ENCODE data around the gene KCNJ11. TPM values are rescaled to one million over a fixed set of nuclear protein-coding genes. Genes with fewer than 3 reads are reported as not detected.

Gene KCNJ11
- total RNA-seq, 2 donors from 2014 or later: 0.26 to 0.70 TPM

DNA sequence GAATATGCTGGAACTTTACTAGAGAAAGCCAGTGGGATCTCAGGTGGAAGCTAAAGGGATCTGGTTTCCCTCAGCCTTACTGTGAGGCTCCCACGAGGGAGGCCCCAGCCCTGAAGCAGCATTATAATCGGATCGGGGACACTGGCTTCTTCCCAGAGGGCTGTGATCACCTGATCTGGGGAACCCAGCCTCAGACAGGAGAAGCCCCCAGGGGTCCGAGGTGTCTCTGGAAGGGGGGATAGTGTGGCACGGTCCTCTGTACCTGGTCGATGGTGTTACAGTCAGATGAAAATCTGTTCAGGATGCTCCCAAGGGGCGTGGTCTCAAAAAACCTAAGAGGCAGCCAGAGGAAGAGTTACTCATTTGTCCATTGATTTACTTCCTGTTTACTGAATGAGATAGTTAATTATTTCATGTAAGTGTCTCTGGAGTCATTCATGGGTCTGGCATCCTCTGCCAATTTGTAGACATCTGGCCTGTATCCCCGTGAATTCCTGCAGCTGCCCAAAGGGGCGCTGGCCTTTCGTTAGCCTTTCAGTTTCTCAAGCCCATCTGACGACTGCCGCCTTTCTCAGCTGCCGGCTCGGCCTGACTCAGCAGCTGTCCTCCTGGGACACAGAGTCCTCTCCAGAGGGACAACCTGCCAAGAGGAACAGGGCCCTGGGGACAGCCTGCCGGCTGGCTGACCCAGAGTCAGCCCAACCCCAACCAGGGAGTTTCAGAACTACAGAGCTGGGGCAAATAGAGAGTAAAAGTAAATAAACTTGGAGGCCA lies 17.0 kb upstream of the KCNJ11 start:
- ATAC-seq (no peak), DNase-seq (no peak)
- no peaks in the 10 kb centered on the region for H3K9me3 ChIP-seq (ENCODE audit: control insufficient read depth, low read length, poor library complexity, severe bottlenecking)
- Mint-ChIP-seq H3K4me1 (no peaks in the 10 kb centered on the region), H3K27ac (no peak overlapping the region), H3K4me3 (no peak overlapping the region), H3K27me3 (no peaks in the 10 kb centered on the region), H3K36me3 (ENCODE audit: low read depth) (no peaks in the 10 kb centered on the region)

DNA sequence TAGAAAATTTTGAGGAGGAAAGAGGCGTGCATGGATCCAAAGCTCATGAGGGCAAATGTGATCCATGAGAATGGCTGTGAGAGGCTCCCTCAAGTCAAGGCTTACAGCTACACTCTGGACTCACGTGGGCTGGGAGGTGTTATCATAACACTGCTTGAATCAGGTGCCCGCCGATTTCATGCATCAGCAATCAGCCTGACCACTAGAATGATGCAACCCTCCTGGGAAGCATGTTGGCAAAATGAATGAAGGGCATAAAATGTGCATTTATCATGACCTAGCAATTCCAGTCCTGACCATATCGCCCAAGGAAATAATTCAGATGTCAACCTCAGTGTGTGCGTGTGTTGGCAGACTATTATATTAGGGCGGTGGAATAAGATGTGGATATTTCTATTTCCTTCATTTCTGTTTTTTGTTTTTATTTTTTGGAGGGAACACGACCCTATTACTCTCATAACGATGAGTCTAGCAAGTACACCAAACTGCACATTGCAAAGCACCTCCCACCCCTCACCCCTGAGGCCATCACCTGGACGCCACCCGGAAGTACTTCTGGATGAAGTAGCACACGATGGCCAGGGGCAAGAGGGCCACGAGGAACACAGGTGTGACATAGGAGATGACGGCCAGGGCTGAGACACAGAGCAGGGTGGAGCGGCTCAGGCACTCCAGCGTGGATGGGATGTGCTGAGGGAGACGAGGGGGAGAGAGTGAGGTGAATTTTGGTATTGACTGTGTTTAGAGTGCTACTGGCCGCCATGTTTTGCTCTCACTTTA lies 15.7 kb upstream of the KCNJ11 start:
- H3K27me3 Mint-ChIP-seq: peaks cover 6% of the 10 kb centered on the region
- no peaks in the 10 kb centered on the region for H3K36me3 Mint-ChIP-seq (ENCODE audit: low read depth)
- no peak overlapping the region for H3K27ac Mint-ChIP-seq
- no peaks in the 10 kb centered on the region for H3K9me3 ChIP-seq (ENCODE audit: control insufficient read depth, low read length, poor library complexity, severe bottlenecking)
- H3K4me1 Mint-ChIP-seq: peaks cover 2% of the 10 kb centered on the region
- DNase-seq (no peak), ATAC-seq (no peak)
- no peak overlapping the region for H3K4me3 Mint-ChIP-seq

DNA sequence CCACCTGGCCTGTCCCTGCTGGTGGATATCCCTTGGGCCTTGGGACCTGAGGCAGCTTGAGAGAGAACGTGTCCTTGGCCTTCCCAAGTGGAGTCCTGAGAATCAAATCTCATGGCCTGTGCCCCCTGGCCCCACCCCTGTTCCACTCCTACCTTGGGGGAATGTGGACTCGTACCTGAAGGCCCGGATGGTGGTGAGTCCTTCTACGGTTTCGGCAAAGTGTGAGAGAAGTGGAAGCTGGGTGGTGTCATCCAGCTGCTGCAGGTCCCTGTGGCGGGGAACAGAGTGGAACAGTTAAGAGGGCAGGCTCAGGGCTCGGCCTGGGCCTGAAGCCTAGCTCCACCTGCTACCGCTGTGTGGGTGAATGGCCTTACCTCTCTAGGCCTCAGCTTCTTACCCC lies 14.0 kb upstream of the KCNJ11 start:
- ATAC-seq: no peak
- no peaks in the 10 kb centered on the region for H3K9me3 ChIP-seq (ENCODE audit: control insufficient read depth, low read length, poor library complexity, severe bottlenecking)
- no peak overlapping the region for H3K4me3 Mint-ChIP-seq
- H3K27ac Mint-ChIP-seq: no peak overlapping the region
- DNase-seq: no peak
- H3K36me3 Mint-ChIP-seq (ENCODE audit: low read depth): no peaks in the 10 kb centered on the region
- peaks cover 11% of the 10 kb centered on the region for H3K27me3 Mint-ChIP-seq
- H3K4me1 Mint-ChIP-seq: peaks cover 2% of the 10 kb centered on the region

DNA sequence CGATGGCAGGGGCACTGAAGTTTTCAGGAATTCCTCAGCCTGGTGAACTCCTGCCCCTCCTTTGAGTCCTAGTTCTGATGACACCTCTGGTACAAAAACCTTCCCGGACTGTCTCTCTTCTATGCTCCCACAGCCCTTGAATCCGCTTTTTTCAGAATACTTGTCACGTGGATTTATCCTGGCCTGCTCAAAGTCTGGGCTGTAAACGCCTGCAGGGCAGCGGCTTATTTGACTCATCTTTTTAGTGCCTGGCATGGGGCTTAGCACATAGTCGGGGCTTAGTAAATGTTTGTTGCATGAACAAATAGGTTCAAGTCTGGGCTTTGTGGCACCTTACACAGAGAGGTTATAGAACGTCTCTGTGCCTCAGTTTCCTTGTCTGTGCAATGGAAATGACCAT lies 13.4 kb upstream of the KCNJ11 start:
- Mint-ChIP-seq H3K4me3 (no peak overlapping the region), H3K4me1 (peaks cover 2% of the 10 kb centered on the region), H3K27me3 (peaks cover 11% of the 10 kb centered on the region), H3K36me3 (ENCODE audit: low read depth) (no peaks in the 10 kb centered on the region), H3K27ac (no peak overlapping the region)
- DNase-seq (no peak), ATAC-seq (no peak)
- no peaks in the 10 kb centered on the region for H3K9me3 ChIP-seq (ENCODE audit: control insufficient read depth, low read length, poor library complexity, severe bottlenecking)

DNA sequence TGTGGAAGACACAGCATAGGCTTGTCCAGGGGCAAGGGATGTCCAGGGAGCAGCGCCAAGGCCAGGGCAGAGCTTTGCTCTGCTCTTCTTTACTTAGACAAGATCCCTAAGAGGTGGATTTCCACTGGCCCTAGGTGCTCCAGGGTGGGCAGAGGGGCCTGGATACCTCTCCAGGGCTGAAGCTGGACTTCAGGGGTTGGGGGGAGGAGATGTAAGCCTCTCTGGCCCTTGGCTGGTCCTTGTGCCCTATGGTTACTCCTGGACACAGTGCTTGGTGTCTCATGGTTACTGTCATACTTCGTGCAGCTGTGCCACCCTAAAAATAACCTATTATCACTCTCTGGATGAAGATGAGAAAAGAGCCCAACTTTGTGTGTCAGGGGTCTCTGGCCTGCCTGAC lies 12.9 kb upstream of the KCNJ11 start:
- Mint-ChIP-seq H3K27me3 (peaks cover 15% of the 10 kb centered on the region), H3K4me1 (peaks cover 3% of the 10 kb centered on the region), H3K27ac (no peak overlapping the region), H3K4me3 (no peak overlapping the region), H3K36me3 (ENCODE audit: low read depth) (no peaks in the 10 kb centered on the region)
- DNase-seq (no peak), ATAC-seq (no peak)
- H3K9me3 ChIP-seq (ENCODE audit: control insufficient read depth, low read length, poor library complexity, severe bottlenecking): no peaks in the 10 kb centered on the region

DNA sequence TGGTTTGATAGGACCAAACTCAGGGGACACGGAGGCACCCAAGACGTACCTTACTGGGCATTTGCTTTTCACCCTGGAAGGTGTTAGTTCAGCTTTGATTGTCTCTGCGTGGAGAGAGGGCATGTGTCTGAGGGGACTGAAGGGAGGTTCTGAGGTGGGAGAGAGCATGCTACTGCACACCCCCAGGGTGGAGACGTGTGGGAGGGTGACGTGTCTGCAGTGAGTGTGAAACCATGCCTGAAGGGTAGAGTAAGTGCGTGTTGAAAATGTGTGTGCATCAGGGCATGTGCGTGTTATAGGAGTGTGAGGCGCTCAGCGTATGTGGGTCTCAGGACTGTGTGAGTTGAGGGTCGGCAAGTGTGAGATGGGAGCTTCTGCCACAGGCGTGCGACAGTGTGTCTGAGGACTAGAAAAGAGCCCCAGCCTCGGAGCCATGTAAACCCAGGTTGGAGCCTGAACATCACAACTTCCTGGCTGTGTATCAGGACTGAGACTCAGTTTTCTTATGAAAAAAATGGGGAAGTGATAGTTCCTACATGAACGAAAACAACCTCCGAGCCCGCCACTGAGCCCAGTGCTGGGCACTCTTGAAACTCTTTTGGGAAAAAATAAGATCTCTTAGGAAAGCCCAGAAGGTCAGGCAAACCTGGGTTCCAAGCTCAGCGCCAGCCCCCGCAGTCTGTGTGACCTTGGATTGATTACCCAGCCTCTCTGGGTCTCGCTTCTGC lies 11.8 kb upstream of the KCNJ11 start:
- H3K4me3 Mint-ChIP-seq: no peak overlapping the region
- no peak overlapping the region for H3K27ac Mint-ChIP-seq
- ATAC-seq (no peak), DNase-seq (no peak)
- H3K9me3 ChIP-seq (ENCODE audit: control insufficient read depth, low read length, poor library complexity, severe bottlenecking): no peaks in the 10 kb centered on the region
- no peaks in the 10 kb centered on the region for H3K36me3 Mint-ChIP-seq (ENCODE audit: low read depth)
- peaks cover 19% of the 10 kb centered on the region for H3K27me3 Mint-ChIP-seq
- H3K4me1 Mint-ChIP-seq: peaks cover 5% of the 10 kb centered on the region

DNA sequence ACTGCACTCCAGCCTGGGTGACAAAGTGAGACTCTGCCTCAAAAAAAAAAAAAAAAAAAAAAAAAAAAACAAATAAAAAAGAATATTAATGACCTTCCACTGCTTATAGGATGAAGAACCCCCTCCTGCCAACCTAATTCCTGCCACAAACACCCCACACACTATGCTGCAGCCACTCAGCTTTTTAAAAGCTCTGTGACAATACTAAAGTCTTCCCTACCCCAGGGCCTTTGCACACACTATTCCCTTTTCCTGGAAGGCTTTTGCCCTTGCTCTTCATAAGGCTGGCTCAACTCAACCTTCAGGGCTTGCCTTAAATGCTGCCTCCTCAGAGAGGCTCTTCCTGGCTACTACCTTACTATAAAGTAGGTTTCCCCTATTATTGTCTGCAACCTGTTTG lies 10.8 kb upstream of the KCNJ11 start:
- Mint-ChIP-seq H3K27me3 (peaks cover 19% of the 10 kb centered on the region), H3K4me1 (peaks cover 5% of the 10 kb centered on the region), H3K27ac (no peak overlapping the region)

DNA sequence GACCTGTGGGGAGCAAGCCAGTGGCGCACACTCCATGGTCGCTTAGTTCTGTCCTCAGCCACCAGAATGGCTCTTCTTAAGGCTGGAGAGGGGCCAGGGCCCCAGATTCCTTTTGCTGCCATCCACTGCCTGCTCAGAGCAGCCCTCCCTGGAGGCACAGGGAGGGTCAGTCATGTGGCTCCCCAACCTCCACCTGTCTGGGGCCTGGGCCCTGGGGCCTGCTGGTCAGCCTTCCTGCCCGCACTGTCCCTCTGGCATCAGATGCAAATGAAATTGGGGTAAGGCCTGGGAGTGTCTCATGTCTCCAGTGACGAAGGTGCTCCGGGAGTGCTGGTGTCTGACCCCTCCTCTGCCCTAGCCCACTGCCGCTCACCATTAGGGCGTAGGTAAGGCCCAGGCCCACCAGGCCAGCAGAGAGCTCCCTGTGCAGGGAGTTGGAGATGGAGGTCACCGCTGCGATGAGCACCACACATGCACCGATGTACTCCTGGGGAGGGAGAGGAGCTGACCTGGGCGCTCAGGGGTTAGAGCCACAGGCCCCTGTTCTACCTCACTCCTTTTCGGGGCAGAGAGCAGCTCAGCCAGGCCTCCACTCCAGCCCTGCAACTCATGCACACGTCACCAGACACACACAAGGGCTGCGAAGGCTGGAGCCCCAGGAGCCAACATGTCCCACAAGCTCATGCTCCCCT lies 9.0 kb upstream of the KCNJ11 start:
- peaks cover 5% of the 10 kb centered on the region for H3K4me1 Mint-ChIP-seq
- H3K27ac Mint-ChIP-seq: no peak overlapping the region
- ATAC-seq: no peak
- H3K36me3 Mint-ChIP-seq (ENCODE audit: low read depth): no peaks in the 10 kb centered on the region
- peaks cover 19% of the 10 kb centered on the region for H3K27me3 Mint-ChIP-seq
- H3K9me3 ChIP-seq (ENCODE audit: control insufficient read depth, low read length, poor library complexity, severe bottlenecking): no peaks in the 10 kb centered on the region
- H3K4me3 Mint-ChIP-seq: no peak overlapping the region
- DNase-seq: no peak

More for the DNA sequence above, 10.8 kb upstream of the KCNJ11 start:
- Mint-ChIP-seq H3K36me3 (ENCODE audit: low read depth) (no peaks in the 10 kb centered on the region), H3K4me3 (no peak overlapping the region)
- ATAC-seq (no peak), DNase-seq (no peak)
- H3K9me3 ChIP-seq (ENCODE audit: control insufficient read depth, low read length, poor library complexity, severe bottlenecking): no peaks in the 10 kb centered on the region

DNA sequence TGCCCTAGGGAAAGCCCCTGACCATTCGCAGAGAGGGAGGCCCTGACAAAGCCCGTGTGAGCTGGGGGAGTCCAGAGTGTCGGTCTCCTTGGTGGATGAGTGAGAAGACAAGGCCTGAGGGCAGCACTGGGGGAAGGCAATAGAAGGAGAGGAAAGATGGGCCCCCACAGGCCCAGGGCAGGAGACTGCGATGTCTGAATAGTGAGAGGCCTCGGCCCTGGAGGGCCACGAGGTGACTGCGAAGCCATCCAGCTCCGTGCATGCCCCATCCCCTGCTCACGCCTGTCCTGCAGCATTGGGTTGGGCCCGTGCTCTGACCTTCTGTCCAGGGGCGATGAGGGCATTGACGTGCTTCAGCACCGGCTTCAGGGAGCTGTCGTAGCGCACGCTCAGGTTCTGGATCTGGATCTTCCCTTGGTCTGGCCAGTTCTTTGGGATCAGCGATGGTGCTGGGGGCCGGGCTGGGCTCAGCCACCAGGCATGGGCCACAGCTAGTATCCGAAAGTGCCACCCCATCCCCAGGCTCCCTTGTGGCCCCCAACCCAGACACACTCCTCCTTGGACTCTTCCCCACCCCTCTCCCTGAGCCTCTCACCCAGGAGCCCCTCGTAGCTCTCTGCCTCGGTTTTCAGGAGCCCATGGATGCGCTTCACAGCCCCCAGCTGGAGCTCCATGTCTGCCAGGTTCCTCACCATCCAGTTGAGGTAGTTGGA lies 8.3 kb upstream of the KCNJ11 start:
- no peak for DNase-seq
- H3K27me3 Mint-ChIP-seq: peaks cover 19% of the 10 kb centered on the region
- ATAC-seq: no peak
- no peak overlapping the region for H3K4me3 Mint-ChIP-seq
- peaks cover 5% of the 10 kb centered on the region for H3K4me1 Mint-ChIP-seq
- no peaks in the 10 kb centered on the region for H3K36me3 Mint-ChIP-seq (ENCODE audit: low read depth)
- H3K27ac Mint-ChIP-seq: no peak overlapping the region
- H3K9me3 ChIP-seq (ENCODE audit: control insufficient read depth, low read length, poor library complexity, severe bottlenecking): no peaks in the 10 kb centered on the region

DNA sequence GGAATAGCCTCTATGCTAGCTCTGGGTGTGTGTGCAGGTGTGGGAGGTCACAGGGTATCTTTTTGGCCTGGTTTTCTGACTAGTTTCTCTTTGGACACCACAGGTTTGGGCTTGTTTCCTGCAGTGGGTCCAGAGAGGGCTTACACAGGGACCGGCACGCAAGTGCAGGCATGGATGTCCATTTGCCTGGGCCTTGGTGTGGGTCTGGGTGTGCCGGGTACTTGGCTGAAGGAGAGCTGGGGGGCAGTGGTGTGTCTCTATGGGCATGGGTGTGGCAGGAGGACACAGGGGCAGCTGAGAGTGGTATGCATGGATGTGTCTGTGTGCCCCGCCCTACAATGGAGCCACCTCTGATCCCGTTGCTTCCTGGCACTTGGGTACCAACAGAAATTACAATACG lies 7.5 kb upstream of the KCNJ11 start:
- peaks cover 5% of the 10 kb centered on the region for H3K4me1 Mint-ChIP-seq
- no peaks in the 10 kb centered on the region for H3K9me3 ChIP-seq (ENCODE audit: control insufficient read depth, low read length, poor library complexity, severe bottlenecking)
- H3K4me3 Mint-ChIP-seq: no peak overlapping the region
- DNase-seq (no peak), ATAC-seq (no peak)
- peaks cover 26% of the 10 kb centered on the region for H3K27me3 Mint-ChIP-seq
- no peaks in the 10 kb centered on the region for H3K36me3 Mint-ChIP-seq (ENCODE audit: low read depth)
- peak overlapping the region; percentile 51 for H3K27ac Mint-ChIP-seq

DNA sequence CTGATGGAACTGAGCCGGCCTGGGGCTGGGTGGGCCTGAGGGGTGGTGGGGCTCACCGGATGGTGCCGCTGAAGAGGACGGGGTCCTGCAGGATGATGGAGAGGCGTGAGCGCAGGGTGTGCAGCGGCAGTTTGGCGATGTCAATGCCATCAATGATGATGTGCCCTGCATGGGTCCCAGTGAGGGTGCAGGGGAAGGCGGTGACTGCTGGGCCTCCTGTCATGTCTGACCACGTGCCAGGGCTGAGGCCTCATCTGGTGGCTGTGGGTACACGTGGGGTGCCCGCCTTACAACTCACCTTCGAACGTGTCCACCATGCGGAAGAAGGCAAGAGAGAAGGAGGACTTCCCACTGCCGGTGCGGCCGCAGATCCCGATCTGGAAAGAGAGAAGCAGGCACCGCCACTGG lies 7.1 kb upstream of the KCNJ11 start:
- Mint-ChIP-seq H3K27me3 (peaks cover 26% of the 10 kb centered on the region), H3K36me3 (ENCODE audit: low read depth) (no peaks in the 10 kb centered on the region), H3K27ac (no peak overlapping the region), H3K4me1 (peaks cover 5% of the 10 kb centered on the region), H3K4me3 (no peak overlapping the region)
- DNase-seq: no peak
- H3K9me3 ChIP-seq (ENCODE audit: control insufficient read depth, low read length, poor library complexity, severe bottlenecking): no peaks in the 10 kb centered on the region
- no peak for ATAC-seq

DNA sequence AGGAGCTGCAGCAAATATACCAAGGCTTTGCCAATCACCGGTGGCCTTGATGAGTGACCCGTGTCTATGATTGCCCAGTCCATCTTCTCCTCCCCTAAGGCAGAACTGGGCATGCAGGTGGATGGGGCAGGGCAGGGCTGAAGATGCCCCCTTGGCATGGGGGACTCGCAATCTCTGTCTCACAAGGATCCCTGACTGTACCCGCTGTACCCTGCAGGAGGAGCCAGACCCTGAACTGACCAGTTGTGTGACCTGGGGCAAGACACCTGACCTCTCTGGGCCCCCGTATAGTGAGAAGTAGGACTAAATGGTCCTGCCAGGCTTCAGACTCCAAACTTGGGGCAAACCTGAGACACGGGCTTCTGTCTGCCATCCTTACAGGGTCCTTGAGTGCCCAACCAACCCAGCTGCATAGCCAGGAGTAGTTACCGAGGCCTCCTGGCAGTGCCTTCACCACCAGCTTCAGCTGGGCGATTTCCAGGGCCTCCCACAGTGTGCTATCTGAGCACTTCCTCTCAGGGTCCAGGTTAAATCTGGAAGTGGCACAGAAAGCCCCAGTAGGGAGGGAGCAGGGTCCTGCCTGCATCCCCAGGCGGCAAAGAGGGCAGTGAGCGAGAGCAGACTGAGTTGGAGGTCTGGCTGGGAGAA lies 6.4 kb upstream of the KCNJ11 start:
- ATAC-seq (no peak), DNase-seq (no peak)

More for the DNA sequence above, 6.4 kb upstream of the KCNJ11 start:
- Mint-ChIP-seq H3K27me3 (peaks cover 22% of the 10 kb centered on the region), H3K4me3 (no peak overlapping the region), H3K36me3 (ENCODE audit: low read depth) (no peaks in the 10 kb centered on the region), H3K4me1 (peaks cover 7% of the 10 kb centered on the region), H3K27ac (no peak overlapping the region)
- no peaks in the 10 kb centered on the region for H3K9me3 ChIP-seq (ENCODE audit: control insufficient read depth, low read length, poor library complexity, severe bottlenecking)
